ENCODE data around the gene STH. TPM values are rescaled to one million over a fixed set of nuclear protein-coding genes. Genes with fewer than 3 reads are reported as not detected.
A peak's percentile ranks its signal among the peaks of the same experiment; 100 is the strongest.

STH gene
- total RNA-seq, 2 donors from 2014 or later, result not detected

DNA sequence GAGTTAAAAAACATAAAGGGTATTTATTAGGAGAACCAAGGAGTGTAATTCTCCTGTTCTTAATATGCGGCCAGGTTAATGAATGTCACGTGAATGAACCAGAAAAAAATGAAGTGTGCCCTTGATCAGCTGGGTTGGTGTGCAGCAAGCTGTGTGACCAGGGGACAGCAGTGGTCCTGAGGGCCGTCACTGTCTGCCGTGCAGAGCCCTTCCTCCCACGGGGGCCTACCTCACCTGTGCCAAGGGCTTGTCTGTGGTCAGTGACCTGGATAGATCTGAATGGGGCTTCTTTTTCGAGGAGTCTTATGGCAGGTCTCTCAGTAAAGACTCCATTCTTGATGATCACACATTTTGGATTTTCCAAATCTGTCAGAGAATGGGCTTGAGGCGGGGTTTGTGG is 17.7 kb upstream of the STH start:
- intact Hi-C loops (cut with DNase I, micrococcal nuclease), result no loop called here
- ATAC-seq (no peak), DNase-seq (no peak)

GRCh38 chr17:45982791-45983613 is 16.0 kb upstream of the STH start:
- intact Hi-C loops (cut with DNase I, micrococcal nuclease), result no loop called here
- DNase-seq, result no peak
- no peak for ATAC-seq

DNA sequence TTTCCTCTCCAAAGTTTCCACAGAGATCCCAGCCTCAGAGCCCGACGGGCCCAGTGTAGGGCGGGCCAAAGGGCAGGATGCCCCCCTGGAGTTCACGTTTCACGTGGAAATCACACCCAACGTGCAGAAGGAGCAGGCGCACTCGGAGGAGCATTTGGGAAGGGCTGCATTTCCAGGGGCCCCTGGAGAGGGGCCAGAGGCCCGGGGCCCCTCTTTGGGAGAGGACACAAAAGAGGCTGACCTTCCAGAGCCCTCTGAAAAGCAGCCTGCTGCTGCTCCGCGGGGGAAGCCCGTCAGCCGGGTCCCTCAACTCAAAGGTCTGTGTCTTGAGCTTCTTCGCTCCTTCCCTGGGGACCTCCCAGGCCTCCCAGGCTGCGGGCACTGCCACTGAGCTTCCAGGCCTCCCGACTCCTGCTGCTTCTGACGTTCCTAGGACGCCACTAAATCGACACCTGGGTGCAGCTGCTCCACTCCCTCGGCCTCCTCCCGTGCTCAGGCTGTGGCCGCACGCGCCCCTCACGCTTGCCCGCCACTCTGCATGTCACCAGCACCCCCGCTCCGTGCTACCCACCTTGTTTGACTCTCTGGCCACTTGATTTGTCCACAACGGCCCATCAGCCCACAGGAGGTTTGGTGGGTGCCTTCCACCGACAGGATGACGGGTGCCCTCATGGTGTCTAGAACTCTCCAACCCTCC is 15.3 kb upstream of the STH start:
- intact Hi-C loops (cut with DNase I, micrococcal nuclease), result no loop called here
- ATAC-seq (no peak), DNase-seq (no peak)

GRCh38 chr17:45984368-45984767 is 14.7 kb upstream of the STH start:
- ATAC-seq, result no peak
- DNase-seq, result no peak
- intact Hi-C loops (cut with DNase I, micrococcal nuclease), result no loop called here

DNA sequence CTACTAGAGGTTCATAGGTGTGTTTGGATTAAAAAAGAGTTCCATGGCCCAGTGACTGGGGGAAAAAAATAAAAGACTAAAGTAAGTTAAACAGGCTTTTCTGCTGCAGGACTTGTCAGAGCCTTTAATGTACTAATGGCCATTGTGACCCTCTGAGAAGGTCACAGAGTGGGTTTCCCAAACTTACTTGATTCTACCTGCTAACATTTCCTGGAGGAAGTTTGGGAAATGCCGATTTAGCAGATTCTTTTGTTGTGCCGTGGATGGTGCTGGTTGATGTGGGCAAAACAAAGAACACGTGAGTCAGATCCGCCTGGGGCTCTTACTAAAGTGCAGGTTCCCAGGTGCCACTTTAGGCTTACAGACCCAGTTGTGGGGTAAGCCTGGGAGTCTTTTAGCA is 13.6 kb upstream of the STH start:
- no peak for DNase-seq
- no peak for ATAC-seq
- intact Hi-C loops (cut with DNase I, micrococcal nuclease), result no loop called here

- DNase-seq (no peak), ATAC-seq (no peak)
- intact Hi-C loops (cut with DNase I, micrococcal nuclease), result no loop called here
Observed at GRCh38 chr17:45986056-45986455, 13.0 kb upstream of the STH start.

DNA sequence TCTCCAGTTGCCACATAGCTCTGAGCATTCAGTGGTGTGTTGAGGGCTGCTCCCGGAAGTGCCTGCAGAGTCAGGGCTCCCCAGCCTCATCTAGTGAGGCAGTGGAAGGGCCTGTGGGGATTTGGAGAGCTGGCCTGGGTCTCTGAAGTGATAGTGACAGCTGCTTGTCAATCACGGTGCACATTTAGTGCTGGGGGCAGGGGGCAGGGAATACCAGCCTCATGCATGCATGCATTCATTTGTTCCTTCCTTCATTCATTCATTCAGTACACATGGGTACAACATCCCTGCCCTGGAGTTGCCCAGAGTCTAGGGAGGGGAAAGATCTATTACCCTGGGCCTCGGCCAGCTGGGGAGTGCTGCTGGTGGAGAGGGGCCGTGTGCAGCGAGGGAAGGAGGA is 11.3 kb upstream of the STH start:
- DNase-seq (no peak), ATAC-seq (peak; percentile 36)
- intact Hi-C loops (cut with DNase I, micrococcal nuclease), result no loop called here

GRCh38 chr17:45989759-45990158 is 9.3 kb upstream of the STH start:
- intact Hi-C loops (cut with DNase I, micrococcal nuclease), result no loop called here
- no peak for DNase-seq
- ATAC-seq, result no peak

- ATAC-seq (no peak), DNase-seq (no peak)
- intact Hi-C loops (cut with DNase I, micrococcal nuclease), result no loop called here
Observed at GRCh38 chr17:45990886-45991285, 8.2 kb upstream of the STH start.

GRCh38 chr17:45991341-45991740 is 7.7 kb upstream of the STH start:
- DNase-seq (no peak), ATAC-seq (no peak)
- intact Hi-C loops (cut with DNase I, micrococcal nuclease), result no loop called here

GRCh38 chr17:45992175-45992574 is 6.9 kb upstream of the STH start:
- no peak for DNase-seq
- no peak for ATAC-seq
- intact Hi-C loops (cut with DNase I, micrococcal nuclease), result no loop called here

- DNase-seq, result no peak
- no peak for ATAC-seq
- intact Hi-C loops (cut with DNase I, micrococcal nuclease), result no loop called here
Observed at GRCh38 chr17:45992904-45993303, 6.1 kb upstream of the STH start.

GRCh38 chr17:45993962-45994627 is 5.0 kb upstream of the STH start:
- intact Hi-C loops (cut with DNase I, micrococcal nuclease), result no loop called here
- DNase-seq, result no peak
- ATAC-seq, result no peak

DNA sequence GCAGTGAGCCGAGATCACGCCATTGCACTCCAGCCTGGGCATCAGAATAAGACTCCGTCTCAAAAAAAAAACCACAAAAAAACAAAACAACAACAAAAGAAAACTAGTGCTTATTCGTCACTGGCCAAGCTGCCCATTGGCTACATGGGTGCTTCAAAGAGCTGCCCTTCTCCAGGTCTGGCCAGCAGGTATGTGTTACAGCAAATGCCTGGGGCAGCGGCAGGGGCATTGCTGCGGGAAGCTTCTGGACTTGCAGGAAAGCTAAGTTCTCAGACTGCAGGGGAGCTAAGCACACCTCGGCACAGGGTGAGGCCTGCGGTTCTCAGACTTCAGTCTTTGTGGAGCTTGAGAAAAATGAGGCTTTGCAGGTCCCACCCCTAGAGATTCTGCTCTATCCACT is 4.1 kb upstream of the STH start:
- DNase-seq (no peak), ATAC-seq (no peak)
- intact Hi-C loops (cut with DNase I, micrococcal nuclease), result no loop called here

- DNase-seq, result no peak
- intact Hi-C loops (cut with DNase I, micrococcal nuclease), result no loop called here
- no peak for ATAC-seq
Observed at GRCh38 chr17:45995627-45996270, 3.3 kb upstream of the STH start.

GRCh38 chr17:45996282-45996937 is 2.6 kb upstream of the STH start:
- ATAC-seq (no peak), DNase-seq (no peak)
- intact Hi-C loops (cut with DNase I, micrococcal nuclease), result no loop called here

GRCh38 chr17:45997166-45997565 is 1.9 kb upstream of the STH start:
- ATAC-seq (no peak), DNase-seq (no peak)
- intact Hi-C loops (cut with DNase I, micrococcal nuclease), result no loop called here

GRCh38 chr17:45997624-45998023 is 1.4 kb upstream of the STH start:
- intact Hi-C loops (cut with DNase I, micrococcal nuclease), result no loop called here
- DNase-seq, result no peak
- no peak for ATAC-seq

GRCh38 chr17:45999900-46000290 is 845 bp downstream of the STH start:
- intact Hi-C loops (cut with DNase I, micrococcal nuclease), result loop anchor here in 1 of 2 donors (5.0 to 10.0 kb wide), 2 partner anchors 212 to 285 kb away; no protein-coding TSS in a partner anchor
- DNase-seq (no peak), ATAC-seq (no peak)

Measured in left colon (tissue), 2 donors.